RWPE2 (cell line): Measurements from ENCODE around the gene NADK2.

Experiments
- ATAC-seq: fragments of 200-7000 bp; cut with Tn5 transposase; 3 replicates; pipeline ENCODE4 v1.9.1; 2021; ENCODE audit warnings: low read depth
- DNase-seq: peaks from one replicate; pipeline ENCODE4 v3.0.0-alpha.2; 2020; ENCODE audit warnings: low spot score
- H3K27ac ChIP-seq: fragments of 450-650 bp; 2 replicates; pipeline ENCODE4 v1.5.1; 2017; ENCODE audit warnings: mild to moderate bottlenecking; ENCODE audit not compliant: poor library complexity, severe bottlenecking
- H3K27me3 ChIP-seq: fragments of 250-450 bp; sonication (Bioruptor Pico); 2 replicates; pipeline ENCODE4 v1.5.1; 2021; ENCODE audit warnings: mild to moderate bottlenecking, moderate library complexity; ENCODE audit not compliant: insufficient read depth, poor library complexity, severe bottlenecking
- H3K36me3 ChIP-seq: fragments of 250-450 bp; sonication (Bioruptor Pico); 2 replicates; pipeline ENCODE4 v1.5.1; 2020; ENCODE audit warnings: low read depth, mild to moderate bottlenecking, moderate library complexity
- H3K4me1 ChIP-seq: fragments of 250-450 bp; sonication (Bioruptor Pico); 2 replicates; pipeline ENCODE4 v1.5.1; 2021; ENCODE audit warnings: mild to moderate bottlenecking, moderate library complexity; ENCODE audit not compliant: insufficient read depth, poor library complexity, severe bottlenecking
- H3K4me3 ChIP-seq: fragments of 250-450 bp; sonication (Bioruptor Pico); 2 replicates; pipeline ENCODE4 v1.5.1; 2021; ENCODE audit warnings: mild to moderate bottlenecking, moderate library complexity; ENCODE audit not compliant: severe bottlenecking
- H3K9me3 ChIP-seq: fragments of 250-450 bp; sonication (Bioruptor Pico); 2 replicates; pipeline ENCODE4 v1.5.1; 2021; ENCODE audit warnings: mild to moderate bottlenecking, moderate library complexity; ENCODE audit not compliant: severe bottlenecking
- TF ChIP-seq, protein P1 (sequence below): fragments of 450-650 bp; IDR thresholded peaks from one replicate; pipeline ENCODE4 v1.5.1; 2017; ENCODE audit warnings: mild to moderate bottlenecking, moderate library complexity; ENCODE audit not compliant: poor library complexity, severe bottlenecking

Gene NADK2

GRCh38 chr5:36181774-36182173 lies 60.0 kb downstream of the NADK2 start:
- TF ChIP-seq, protein P1, sequence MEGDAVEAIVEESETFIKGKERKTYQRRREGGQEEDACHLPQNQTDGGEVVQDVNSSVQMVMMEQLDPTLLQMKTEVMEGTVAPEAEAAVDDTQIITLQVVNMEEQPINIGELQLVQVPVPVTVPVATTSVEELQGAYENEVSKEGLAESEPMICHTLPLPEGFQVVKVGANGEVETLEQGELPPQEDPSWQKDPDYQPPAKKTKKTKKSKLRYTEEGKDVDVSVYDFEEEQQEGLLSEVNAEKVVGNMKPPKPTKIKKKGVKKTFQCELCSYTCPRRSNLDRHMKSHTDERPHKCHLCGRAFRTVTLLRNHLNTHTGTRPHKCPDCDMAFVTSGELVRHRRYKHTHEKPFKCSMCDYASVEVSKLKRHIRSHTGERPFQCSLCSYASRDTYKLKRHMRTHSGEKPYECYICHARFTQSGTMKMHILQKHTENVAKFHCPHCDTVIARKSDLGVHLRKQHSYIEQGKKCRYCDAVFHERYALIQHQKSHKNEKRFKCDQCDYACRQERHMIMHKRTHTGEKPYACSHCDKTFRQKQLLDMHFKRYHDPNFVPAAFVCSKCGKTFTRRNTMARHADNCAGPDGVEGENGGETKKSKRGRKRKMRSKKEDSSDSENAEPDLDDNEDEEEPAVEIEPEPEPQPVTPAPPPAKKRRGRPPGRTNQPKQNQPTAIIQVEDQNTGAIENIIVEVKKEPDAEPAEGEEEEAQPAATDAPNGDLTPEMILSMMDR: no peak
- no peak for DNase-seq
- H3K27me3 ChIP-seq: no peaks in the 10 kb centered on the region
- peaks cover 89% of the 10 kb centered on the region for H3K36me3 ChIP-seq
- no peak overlapping the region for H3K4me3 ChIP-seq
- H3K9me3 ChIP-seq: no peaks in the 10 kb centered on the region
- no peak for ATAC-seq
- H3K27ac ChIP-seq: no peak overlapping the region
- no peaks in the 10 kb centered on the region for H3K4me1 ChIP-seq

DNA sequence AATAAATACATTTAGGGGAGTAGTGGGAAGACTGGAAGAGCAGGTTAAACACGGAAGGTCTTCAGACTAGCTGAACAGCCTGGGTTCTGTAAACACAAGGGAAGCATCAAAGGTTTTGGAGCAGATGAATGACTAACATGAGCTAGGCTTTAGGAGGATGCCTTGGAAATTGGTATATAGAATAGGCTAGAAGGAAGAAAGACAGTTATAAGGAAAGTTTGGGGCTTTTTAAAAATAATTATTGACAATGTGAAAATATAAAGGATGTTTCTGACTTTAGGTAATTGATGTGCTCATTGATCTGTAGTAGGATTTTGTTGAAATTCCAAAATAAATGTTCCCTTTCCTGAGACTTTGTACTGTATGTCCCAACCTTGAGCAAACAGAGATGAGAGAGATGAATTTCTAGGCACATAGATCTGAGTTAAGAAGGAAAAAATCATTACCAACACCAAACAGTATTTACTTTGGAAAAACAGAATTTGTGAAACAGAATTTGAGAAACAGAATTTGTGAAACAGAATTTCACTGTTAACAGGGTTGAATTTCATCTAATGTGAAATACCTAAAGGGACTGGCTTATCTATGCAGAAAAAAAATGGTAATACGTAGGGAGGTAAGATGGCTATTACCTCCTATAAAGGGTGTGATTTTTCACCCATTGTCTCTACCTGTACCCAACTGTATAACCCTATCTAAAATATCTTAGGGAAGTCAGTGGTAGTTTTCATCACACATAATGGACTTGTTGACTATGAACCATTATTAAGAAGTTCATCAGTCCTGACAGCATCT lies 61.0 kb downstream of the NADK2 start:
- Histone ChIP-seq H3K4me3 (no peak overlapping the region), H3K27me3 (no peaks in the 10 kb centered on the region), H3K9me3 (no peaks in the 10 kb centered on the region), H3K27ac (no peak overlapping the region), H3K36me3 (peaks cover 95% of the 10 kb centered on the region), H3K4me1 (no peaks in the 10 kb centered on the region)
- TF ChIP-seq, protein P1: no peak
- ATAC-seq (no peak), DNase-seq (no peak)

GRCh38 chr5:36179950-36180349 lies 61.8 kb downstream of the NADK2 start:
- H3K4me1 ChIP-seq: no peaks in the 10 kb centered on the region
- DNase-seq: no peak
- peaks cover 98% of the 10 kb centered on the region for H3K36me3 ChIP-seq
- TF ChIP-seq, protein P1: no peak
- no peak for ATAC-seq
- H3K27ac ChIP-seq: no peak overlapping the region
- H3K4me3 ChIP-seq: no peak overlapping the region
- H3K27me3 ChIP-seq: no peaks in the 10 kb centered on the region
- no peaks in the 10 kb centered on the region for H3K9me3 ChIP-seq

DNA sequence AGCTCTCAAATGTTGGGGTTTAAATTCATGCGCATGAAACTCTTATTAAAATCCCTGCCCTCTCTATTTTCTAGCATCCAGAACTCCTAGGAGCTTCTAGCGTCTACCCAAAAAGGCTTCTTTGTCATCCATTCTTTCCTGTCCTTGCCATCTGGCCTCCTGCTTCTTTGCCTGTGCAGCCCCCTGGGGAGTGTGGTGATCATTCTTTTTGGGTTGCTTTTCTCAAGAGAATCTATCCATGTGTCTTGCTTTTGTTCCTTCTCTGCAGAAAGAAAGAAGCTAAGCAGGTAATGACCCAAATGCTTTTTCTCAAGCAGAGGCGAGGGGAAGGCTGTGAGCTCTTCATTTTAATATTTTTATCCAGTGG lies 63.2 kb downstream of the NADK2 start:
- H3K4me1 ChIP-seq: no peaks in the 10 kb centered on the region
- H3K36me3 ChIP-seq: peaks cover 98% of the 10 kb centered on the region
- no peak overlapping the region for H3K27ac ChIP-seq
- no peak for ATAC-seq
- H3K27me3 ChIP-seq: no peaks in the 10 kb centered on the region
- TF ChIP-seq, protein P1: no peak
- no peak for DNase-seq
- H3K4me3 ChIP-seq: no peak overlapping the region
- no peaks in the 10 kb centered on the region for H3K9me3 ChIP-seq

DNA sequence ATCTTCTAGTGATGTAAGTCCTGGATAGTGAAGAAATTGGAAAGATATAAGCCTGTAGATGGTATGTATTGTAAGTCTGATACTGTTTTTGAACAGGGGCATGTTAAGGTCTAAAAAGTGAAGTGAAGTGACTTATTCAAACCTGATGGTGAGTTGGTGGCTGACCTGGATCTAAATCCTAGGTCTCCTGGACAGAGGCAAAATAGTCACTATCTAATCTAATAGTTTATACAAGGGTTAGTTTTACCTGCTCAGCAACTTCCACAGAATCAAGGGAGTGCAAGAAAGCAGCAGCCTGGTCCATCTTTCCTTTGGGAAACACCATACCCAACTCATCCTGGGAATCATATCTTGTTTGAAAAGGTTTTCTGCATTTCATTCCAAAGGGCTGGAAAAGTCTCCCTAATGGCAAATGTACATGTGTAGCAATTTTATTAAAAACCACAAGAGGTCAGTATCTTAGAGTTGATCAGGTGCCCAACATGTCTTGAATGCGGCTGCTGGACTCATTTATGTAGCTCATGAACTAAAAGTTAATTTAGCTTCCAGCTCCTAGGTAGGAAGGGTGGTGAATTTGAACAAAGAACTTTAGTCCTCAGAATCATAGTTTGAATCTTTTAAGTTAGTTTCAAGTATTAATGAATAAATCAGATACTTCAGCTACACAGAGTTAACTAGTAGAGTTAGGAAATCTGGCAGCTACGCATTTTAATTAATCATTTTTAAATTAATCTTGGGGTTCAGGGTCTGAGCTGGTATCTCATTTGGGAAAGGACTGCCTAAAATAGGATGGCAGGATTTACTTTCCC lies 63.8 kb downstream of the NADK2 start:
- no peak overlapping the region for H3K27ac ChIP-seq
- TF ChIP-seq, protein P1: peak; percentile 92
- no peaks in the 10 kb centered on the region for H3K27me3 ChIP-seq
- DNase-seq: no peak
- H3K36me3 ChIP-seq: peaks cover 99% of the 10 kb centered on the region
- no peaks in the 10 kb centered on the region for H3K4me1 ChIP-seq
- peak; percentile 84 for ATAC-seq
- H3K9me3 ChIP-seq: no peaks in the 10 kb centered on the region
- H3K4me3 ChIP-seq: no peak overlapping the region
